Fibroblast of skin of left quadriceps (primary cell): ENCODE results near the gene ZC3H14.
"Not testable (repeated sequence)": the region's sequence is repeated elsewhere in the genome, so short reads cannot be mapped to it uniquely, and the experiment has no call there.

Source experiments
- DNase-seq, 2 experiments: peaks; one replicate each; pipeline ENCODE4 v3.0.0-alpha.2; 2013; ENCODE audit warnings: low read depth in 2 of 2

ZC3H14 gene, protein sequence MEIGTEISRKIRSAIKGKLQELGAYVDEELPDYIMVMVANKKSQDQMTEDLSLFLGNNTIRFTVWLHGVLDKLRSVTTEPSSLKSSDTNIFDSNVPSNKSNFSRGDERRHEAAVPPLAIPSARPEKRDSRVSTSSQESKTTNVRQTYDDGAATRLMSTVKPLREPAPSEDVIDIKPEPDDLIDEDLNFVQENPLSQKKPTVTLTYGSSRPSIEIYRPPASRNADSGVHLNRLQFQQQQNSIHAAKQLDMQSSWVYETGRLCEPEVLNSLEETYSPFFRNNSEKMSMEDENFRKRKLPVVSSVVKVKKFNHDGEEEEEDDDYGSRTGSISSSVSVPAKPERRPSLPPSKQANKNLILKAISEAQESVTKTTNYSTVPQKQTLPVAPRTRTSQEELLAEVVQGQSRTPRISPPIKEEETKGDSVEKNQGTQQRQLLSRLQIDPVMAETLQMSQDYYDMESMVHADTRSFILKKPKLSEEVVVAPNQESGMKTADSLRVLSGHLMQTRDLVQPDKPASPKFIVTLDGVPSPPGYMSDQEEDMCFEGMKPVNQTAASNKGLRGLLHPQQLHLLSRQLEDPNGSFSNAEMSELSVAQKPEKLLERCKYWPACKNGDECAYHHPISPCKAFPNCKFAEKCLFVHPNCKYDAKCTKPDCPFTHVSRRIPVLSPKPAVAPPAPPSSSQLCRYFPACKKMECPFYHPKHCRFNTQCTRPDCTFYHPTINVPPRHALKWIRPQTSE

DNA sequence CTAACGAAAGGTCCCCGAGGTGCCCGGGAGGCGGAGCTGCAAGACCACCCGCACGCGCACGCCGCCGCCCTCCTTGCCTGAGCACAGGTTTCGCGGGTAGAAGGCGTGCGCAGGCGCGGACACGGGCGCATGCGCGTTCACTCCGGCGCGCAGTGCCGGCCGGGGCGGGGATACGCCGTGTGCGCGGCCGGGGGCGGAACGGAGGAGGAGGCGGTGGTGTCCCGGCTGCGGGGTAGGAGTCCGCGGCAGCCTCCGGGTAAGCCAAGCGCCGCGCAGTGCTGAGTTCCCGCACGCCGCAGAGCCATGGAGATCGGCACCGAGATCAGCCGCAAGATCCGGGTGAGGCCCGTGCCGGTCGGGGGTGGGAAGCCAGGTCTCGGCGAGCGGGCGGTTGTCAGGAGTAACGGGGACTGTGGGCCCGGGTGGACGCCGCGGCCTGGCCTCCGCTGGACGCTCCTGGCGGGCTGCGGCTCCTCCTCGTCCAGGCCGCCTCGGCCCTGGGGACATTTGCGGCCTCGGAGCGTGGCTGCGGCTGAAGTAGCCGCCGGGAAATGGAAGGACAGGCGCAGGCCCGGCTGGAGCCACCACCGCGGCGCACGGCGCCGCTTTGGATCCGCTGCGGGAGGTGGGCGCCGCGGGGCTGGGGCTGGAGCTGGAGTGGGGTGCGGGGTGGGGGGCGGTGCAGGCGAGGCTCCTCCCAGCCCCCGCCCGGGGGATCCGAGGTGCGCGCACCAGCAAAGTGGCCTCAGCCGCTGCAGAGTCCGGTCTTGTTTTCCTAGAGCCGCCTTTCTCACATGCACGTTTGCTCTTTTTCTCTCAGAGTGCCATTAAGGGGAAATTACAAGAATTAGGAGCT, at the start of gene ZC3H14:
Gene ZC3H14 (plus strand): TSS at position 207 of the 856 bp plus-strand sequence. CDS start 97 bp downstream, at position 304.
- DNase-seq, result peak; percentile 72 to 75

DNA sequence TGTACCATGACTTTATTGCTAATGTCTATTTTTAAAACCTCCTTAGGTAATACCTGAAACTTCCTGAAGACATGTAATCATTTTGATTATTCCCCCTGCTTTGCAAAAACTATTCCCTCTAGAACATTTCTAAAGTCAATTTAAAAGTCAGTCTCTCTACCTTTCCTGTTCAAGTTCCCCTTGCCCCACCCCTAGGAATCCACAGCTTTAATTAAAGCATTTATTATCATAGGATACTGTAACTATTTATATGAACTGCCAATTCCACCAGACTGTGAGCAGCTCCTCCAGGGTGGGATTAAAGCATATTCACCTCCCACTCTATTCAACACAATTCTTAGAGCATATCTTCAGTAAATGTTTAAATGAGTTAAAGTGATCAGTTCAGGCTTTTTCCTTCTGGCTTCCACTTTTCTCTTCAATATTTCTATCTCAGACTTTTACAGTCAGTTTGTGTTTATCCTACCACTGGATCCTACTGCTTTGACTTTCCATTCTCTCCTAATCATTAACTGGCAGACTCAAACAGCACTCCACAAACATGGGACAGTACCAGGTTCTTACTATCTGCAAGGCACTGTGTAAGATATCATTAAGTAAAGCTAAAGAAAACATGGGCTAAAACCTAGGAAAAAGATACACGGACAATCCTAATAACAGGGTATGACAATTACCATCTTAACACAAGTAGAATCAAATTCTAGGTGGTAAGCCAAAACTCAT, 47.2 kb upstream of the ZC3H14 start:
- DNase-seq, result no peak

DNA sequence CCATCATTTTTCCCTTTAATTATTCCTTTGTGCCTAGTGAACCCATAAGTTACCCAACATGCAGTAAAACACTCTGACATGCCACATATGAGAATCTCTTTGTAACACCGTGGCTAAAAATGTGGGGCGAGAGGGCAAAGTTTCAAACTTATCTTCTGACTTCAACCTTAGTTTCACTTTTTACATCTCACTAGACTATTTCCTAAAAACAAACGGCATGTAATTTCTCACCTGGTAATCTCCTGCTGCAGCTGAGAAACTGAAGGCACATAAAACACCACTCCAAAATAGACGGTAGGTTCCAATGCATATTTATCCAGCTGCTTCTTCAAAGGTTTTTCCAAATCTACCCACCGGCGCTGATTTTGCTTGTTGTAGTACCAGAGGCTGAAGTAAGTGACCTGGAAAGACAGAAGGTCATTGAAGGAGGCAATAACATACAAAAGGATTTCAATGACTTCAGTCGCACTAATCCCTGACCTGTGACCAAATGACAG, 45.9 kb upstream of the ZC3H14 start:
- DNase-seq, result no peak

DNA sequence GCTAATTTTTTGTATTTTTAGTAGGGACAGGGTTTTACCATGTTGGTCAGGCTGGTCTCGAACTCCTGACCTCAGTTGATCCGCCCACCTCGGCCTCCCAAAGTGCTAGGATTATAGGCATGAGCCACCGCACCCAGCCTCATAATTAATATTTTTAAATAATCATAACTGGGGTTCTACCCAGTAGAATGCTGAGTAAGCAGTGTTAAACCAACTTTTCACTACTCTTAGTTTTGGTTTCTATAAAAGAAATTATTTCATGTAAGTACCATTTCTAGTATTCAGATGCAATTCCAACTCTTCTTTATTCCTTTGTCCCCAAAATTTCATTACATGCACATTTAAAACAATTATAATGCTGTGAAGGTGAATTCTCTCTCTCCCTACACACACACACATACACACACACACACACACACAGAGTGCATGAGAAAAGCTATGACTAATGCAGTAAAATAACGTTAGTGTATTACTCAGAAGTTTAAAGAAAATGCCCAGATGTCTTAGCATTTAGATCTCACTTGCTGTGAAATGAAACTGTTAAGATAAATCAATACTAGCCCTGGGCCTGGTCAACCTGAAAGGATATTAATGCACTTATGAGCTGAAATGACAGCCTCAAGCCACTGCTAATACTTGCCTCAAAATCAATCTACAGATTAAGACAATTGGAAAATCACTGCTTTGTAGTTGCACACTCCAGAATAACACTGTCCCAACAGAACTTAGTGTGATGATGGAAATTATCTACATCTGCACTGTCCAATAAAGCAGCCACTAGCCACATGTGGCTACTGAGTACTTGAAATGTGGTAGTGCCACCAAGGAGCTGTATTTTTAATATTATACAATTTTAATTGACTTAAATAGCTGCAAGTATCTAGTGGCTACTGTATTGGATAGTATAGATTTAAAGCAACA, 44.0 kb upstream of the ZC3H14 start:
- DNase-seq, result peak; percentile 38

DNA sequence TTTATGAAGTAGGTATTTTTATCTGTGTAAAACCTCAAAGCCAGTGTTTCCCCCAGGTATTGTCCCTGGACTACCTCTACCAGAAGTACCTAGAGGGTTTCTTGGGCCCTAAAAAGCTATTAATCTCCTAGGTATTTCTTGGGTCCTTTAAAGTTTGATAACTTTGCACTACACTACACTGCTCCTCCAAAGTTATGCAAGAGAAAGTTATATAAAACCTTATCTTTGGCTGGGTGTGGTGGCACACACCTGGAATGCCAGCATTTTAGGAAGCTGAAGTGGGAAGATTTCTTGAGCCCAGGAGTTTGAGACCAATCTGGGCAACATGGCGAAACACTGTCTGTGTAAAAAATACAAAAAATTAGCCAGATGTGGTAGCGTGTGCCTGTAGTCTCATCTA, 42.9 kb upstream of the ZC3H14 start:
- no peak for DNase-seq

DNA sequence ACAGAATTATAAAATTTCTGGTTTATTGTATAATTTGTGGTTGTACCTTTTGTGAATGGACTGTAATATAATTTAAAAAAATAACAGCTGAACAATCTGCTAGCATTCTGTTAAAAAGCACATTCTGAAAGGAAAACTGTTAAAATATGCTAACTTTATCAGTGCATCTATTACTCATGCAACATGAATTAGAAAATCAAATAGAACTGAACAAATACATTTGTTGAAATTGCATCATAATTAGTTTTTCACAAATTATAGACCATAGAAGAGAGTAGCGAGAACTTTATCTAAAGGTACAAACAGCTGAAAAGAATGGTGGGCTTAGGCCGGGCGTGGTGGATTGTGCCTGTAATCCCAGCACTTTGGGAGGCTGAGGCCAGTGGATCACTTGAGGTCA, 41.0 kb upstream of the ZC3H14 start:
- no peak for DNase-seq

DNA sequence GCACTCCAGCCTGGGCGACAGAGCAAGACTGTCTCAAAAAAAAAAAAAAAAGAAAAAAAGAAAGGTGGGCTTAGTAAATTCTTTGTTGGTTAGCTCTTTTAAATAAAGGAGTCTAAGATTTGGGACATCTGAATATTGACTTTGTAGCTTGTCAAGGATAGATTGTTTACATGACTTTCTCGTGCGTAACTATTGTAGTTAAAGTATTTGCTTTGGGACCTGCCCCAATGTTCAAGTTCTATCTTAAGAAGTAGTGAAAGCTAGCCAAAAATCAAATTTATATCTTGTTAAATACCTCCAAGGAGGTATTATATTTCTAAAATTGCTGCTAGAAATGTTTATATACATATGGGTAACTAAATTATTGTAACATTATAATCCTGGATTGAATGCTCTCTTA, 40.4 kb upstream of the ZC3H14 start:
- DNase-seq, result no peak

DNA sequence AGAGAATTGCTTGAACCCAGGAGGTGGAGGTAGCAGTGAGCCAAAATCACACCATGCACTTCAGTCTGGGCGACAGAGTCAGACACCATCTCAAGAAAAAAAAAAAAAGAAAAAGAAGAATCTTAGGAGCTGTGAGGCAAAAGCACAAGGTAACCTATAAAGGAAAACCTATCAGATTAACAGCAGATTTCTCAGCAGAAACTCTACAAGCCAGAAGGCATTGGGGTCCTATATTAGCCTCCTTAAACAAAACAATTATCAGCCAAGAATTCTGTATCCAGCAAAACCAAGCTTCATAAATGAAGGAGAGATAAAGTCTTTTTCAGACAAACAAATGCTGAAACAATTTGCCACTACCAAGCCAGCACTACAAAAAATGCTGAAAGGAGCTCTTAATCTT, 32.9 kb upstream of the ZC3H14 start:
- DNase-seq, result not testable (repeated sequence)

DNA sequence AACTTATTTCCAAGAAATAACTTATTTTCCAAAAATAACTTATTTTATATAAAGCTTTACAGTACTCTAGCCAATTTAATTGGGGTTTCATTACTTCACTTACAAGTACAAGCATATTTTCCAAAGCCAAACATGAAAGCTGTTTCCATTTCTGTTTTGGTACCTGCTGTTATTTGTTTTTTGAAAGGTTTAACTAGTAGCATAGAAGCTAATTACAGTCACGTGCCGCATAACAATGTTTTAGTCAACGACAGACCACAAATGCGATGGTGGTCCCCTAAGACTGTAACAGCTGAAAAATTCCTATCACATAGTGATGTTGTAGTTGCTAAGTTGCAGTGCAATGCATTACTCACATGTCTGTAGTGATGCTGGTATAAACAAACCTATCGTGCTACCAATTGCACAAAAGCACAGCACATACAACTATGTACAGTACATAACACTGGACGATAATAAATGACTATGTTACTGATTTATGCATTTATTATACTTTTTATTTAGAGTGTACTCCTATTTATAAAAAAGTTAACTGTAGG, 29.7 kb upstream of the ZC3H14 start:
- DNase-seq, result no peak

DNA sequence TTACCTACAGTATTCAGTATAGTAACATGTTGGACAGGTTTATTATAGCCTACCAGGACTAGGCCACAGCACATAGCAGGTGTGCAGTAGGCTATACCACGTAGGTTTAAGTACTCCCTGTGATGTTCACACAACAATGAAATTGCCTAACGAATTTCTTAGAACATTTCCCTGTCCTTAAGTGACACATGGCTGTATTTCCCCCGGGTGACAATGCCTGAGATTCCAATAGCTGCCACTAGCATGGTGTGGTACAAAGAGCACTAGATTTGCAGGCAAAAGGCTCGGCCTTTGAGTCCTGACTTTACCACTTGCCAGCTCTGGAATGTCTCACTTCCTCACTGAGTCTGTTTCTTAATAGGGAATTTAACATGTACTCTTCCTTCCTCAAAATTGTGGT, 27.7 kb upstream of the ZC3H14 start:
- no peak for DNase-seq

DNA sequence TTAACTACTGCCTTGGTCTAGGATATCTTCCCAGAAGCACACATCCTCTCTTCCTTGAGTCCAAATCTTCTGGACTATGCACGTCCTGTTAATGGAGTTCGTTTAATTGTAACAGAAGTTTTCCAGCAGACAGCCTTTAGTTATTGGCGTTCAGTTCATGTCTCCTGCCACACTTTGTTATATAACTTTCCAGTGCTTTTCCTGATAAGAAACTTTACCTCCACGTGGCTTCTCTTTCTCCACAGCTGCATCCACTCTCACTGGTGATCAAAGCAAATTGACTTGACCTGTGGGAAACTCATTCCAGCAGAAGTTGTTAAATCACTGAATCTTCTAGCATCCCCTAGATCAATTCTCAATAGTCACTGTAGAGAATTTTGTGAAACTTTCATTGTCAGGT, 27.0 kb upstream of the ZC3H14 start:
- no peak for DNase-seq

DNA sequence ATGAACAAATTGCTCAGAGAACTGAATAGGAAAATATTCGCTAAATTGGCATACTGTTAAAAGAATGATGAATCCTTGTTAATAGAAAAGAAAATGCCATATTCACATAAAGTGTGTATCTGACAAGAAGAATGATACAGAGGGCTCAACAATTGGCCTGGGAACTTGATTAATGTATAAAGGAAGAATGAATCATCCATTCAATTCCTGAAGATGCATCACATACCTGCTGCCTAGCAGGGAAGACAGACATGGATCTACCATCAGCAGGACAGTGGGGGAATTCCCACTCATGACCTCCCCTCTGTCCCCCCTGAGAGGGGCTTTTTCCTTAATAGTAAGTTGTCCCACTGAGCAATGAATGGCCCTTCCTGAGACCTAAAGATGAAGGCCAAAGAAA, 21.5 kb upstream of the ZC3H14 start:
- no peak for DNase-seq

DNA sequence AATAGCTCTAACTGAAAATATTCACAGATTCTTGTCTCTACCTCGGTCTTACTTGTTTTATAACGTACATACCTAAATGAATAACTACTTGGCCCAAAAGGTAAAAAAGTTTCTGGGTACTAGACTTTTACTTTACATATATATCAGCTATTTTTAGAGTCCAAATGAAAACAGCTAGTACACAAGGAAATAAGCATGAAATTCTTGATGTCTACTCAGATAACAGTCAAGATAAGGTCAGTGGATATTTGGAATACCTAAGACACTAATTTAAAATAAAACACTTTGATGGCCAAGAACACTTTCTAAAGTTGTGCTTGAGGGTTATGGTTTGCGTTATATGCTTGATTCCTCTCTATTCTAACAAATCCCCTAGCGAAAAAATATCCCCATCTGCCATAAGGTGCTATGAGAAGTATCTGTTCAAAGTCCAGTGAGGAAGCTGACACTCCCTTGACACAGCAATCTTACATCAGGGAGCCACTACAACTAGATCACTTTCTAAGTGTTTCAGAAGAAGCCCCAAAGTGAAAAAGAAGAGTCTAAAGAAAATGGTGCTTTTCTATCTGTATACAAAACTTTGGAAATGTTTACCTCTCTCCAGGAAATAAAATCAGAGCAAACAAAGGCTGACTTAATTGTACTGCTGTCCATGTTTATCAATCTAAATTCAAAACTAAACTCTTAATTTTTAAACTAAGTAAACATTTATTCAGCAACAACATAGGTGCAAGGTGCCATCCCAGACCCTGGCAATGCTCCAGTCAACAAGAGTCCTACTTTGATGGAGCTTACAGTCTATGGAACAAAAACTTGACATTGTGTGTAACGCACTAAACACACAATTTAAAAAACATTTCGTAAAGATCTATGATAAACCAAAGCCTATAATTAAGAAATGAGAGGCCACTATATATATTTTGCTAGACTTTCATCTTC, 19.7 kb upstream of the ZC3H14 start:
- no peak for DNase-seq

DNA sequence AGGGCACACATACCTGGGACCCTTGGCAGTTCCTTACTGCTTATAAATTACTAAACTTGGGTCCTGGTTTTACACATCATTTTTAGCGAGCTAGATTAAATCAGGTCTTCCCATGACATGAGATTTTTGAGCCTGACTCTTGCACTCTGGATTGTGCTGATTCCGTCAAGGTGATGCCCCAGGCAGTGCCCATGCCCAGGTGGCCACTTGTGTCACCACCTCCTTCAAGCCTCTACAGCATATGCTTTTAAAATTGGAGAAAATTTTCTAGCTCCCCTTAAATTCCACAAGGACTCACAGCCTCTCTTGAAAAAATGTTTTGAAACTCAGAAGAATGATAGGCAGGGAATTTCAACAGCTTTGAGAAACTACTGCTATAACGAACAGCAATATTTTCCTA, 17.6 kb upstream of the ZC3H14 start:
- no peak for DNase-seq

DNA sequence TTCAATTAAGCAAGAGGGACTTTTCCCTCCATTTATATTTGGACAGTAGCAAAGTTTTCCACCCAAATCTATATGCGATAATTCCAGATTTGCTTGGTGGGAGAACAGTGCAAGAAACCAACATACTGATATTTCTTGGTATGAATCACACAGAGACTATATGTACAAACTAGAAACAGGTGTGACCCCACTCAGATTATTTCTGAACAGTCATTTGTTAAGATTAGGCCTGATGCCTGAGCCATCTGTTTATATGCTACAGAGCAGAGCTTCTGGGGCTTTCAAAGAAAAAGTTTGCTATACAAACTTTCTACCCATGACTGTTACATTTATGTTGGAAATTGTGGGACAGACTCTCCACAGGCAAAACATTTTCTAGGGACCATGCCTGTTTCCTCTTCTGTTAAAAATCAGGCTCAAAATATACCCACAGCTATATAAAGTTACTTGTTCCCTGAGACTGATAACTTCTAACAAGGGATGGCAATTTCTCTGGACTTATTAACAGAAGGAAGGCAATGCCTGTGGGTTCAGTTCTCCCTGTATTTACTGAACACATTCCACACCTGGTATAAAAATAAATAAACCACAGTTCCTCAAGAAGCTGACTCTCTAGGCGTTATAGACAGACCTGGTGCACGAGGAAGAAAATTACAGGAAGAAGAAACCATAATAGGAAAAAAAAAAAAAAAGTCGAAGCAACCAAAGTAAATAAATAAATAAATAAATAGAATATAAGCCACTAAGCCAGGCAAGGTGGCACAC, 16.0 kb upstream of the ZC3H14 start:
- no peak for DNase-seq

DNA sequence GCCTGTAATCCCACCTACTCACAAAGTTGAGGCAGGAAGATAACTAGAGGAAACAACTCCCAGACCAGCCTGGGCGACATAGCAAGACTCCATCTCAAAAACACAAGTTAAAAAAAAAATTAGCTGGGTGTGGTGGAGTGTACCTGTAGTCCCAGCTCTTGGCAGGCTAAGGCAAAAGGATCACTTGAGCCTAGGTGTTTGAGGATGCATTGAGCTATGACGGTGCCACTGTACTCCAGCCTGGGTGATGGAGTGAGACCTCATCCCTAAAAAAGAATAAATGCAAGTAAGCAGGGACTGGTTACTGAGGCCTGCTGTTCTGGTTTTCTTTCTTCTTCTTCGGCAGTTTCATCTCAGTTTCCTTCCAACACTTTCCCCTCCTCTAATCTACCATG, 15.5 kb upstream of the ZC3H14 start:
- no peak for DNase-seq

DNA sequence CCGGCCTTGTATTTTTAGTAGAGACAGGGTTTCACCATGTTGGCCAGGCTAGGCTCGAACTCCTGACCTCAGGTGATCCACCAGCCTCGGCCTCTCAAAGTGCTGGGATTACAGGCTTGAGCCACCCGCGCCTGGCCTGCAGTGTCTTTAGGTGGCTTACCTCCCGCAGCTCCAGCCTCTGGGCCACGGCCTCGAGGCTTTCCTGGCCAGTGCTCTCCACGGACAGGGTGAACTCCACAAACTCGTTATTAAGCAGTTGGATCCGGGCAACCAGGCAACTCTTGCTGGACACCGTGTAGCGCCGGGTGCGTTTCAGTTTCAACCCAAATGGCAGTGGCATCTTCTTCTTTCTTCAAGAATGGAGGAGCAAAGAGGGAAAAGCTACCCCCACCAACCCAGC, 12.8 kb upstream of the ZC3H14 start:
- no peak for DNase-seq
